Stimulated activated CD4-positive, alpha-beta T cell treated with anti-CD3 and anti-CD28 coated beads, TNF-alpha, amount 100 ng/mL, for 4 hours (primary cell): ENCODE results near the gene RBCK1.

Source experiments
- DNase-seq, 3 experiments: peaks; one replicate each; pipeline ENCODE4 v3.0.0-alpha.2; 2020; ENCODE audit warnings: low read depth in 3 of 3

Gene RBCK1

DNA sequence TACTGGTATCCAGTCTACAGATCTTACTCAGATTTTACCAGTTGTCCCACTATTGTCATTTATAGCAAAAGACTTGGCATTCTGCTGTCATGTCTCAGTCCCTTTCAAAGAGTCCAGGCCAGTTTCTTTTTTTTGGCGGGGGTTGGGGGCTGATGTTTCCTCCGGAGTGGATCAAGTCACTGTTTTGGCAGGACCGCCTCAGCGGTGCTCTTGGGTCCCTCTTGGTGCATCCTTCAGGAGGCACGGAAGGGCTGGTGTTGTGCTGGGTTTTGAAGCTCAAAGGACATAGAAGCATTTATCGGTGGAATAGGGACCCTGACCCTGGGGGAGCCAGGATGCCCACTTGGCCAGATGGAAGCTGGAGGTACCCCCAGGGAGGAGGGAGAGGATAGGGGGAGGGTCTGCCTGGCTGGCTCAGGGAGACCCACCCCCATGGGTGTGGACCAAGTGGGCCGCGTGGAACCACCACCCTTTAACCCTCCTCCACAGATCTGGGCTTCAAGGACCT is 10.8 kb downstream of the RBCK1 start:
- no peak for DNase-seq

DNA sequence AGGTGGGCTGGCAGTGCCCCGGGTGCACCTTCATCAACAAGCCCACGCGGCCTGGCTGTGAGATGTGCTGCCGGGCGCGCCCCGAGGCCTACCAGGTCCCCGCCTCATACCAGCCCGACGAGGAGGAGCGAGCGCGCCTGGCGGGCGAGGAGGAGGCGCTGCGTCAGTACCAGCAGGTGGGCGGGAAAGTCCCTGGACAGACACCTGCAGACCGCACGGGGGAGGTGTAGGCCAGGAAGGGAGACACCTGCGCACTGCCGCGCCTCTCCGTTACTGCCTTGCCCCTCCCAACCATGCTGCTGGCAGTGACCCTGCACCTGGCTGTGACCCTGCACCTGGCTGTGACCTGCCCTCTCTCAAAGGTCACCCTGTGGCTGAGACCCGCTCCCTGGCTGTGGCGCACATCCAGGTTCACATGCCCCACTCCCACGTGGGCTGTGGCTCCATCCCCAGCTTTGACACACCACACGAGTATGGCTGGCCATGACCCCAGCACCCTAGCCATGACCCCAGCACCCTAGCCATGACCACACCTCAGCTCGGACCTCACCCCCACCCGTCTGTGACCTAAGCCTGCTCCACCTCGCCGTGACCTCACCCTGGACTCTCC is 11.6 kb downstream of the RBCK1 start:
- no peak for DNase-seq

DNA sequence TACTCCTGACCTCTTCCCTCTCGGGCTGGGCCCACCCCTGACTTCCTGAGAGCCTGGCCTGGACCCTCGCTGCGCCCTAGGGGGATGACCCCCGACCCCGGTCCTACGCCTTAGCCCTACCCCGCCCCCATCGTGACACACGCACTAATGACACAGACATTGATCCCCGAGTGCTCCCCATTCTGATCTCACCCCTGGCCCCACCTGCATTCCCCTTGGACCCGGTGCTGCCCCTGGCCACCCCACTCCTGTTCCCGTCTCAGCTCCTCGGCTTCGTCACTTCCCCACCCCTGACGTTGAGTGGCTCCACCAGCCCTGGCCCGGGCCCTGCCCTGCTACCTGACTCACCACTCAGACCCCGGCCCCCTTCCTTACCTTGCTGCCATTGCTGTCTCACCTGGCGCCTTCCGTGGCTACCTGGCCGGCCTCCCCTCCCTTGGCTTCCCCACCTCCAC is 12.1 kb downstream of the RBCK1 start:
- no peak for DNase-seq

DNA sequence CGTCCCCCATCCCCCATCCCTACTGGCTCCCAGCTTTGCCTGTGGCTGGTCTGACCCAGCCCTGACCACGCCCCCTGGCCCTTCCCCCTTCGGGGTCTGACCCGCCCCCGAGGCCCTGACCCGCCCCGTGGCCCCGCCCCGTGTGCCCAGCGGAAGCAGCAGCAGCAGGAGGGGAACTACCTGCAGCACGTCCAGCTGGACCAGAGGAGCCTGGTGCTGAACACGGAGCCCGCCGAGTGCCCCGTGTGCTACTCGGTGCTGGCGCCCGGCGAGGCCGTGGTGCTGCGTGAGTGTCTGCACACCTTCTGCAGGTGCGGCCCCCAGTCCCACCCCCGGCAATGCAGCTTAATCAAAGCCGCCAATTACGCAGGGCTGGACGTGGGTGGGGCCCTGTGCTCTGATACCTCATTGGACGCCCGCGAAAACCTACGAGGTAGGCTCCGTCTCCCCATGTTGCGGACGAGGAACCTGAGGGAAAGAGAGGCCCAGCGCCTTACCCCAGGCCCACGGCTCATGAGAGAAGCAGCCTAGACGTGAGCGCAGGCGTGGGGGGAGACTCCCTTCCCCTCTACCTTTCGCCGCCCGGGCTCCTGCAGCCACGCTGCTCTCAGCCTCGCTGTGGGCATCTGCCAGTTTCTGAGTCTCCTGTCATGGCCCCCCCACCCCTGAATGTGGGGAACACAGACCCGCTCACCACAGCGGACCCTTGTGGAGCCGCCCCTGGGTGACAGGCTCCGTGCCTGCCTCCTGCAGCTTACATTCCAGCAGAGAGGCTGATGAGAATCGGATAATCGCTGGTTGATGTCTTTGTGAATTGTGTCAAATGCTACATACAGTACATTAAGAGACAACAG is 12.8 kb downstream of the RBCK1 start:
- no peak for DNase-seq

DNA sequence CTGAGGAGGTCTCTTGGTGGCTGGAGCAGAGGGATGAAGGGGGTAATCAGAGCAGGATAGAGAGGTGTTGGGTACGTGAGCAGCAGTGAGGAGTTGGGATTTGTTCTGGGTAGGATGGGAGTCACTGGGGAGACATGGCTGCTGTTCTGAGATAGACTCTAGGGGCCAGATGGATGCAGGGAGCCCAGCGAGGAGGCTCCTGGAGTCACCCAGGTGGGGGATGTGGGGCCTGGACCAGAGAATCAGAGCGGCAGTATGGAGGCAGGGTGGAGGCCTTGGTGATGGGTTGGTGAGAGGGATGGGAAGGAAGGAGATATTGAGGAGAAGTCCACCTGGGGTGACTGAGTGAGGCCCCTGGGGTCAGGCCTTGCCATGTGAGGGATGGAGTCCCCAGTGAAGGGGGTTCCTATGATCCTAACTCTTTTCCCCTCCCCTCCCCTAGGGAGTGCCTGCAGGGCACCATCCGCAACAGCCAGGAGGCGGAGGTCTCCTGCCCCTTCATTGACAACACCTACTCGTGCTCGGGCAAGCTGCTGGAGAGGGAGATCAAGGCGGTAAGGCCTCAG is 13.7 kb downstream of the RBCK1 start:
- no peak for DNase-seq

DNA sequence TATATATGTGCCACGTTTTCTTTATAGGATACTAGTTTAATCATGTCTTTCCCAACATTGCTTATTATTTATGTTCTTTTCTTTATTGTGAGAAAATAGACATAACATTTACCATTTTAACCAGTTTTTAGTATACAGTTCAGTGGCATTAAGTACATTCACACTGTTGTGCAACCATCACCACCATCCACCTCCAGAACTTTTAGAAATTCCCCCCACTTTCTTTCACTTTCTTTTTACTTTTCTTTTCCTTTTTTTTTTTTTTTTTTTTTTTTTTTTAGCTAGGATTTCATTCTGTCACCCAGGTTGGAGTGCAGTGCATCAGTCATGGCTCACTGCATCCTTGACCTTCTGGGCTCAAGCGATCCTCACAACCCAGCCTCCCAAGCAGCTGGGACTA is 18.5 kb downstream of the RBCK1 start:
- no peak for DNase-seq

DNA sequence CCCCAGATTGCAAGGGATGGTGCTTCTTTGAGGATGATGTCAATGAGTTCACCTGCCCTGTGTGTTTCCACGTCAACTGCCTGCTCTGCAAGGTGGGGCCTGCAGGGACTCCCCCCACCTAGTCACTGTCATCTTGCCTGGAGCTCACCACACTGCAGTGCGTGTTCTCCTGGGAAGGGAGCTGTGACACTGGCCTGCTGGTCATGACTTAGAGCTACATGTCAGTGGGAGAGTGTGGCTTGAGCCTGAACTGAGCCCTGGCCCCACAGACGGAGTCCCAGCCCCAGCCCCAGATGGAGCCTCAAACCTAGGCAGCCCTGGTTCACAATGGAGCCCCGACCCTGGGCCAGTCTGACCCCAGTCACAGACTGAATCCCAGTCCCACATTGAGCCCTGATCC is 19.3 kb downstream of the RBCK1 start:
- DNase-seq, result no peak

DNA sequence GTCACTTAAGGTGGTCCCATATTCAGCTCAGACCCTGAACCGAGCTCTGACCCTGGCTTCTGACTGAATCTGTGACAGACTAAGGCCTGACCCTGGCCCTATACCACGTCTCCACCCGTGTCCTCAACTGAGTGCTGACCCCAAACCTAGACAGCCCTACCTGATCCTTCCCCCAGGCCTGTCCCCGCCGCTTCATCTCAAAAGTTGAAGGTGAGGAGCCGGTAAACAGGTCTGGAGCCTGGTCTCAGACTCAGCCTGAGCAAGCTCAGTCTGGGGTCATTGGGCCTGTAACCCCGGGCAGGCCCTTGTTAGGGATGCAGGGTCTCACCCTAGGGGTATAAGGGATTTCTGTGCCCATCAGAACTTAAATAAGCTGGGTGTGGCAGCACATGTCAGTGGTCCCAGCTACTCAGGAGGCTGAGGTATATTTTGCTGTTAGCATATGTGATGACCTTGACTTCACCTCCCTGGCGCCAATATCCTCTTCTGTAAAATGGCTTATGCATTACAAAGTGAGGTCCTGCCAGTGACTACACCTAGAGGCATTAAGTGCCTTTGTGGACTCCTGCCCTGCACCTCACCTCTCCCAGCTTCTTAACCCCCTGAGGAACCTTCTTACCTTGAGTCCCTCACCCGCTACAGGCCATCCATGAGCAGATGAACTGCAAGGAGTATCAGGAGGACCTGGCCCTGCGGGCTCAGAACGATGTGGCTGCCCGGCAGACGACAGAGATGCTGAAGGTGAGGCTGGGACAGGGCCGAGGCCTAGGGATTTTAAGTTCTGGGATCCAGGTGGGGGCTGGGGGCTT is 20.0 kb downstream of the RBCK1 start:
- DNase-seq, result no peak

DNA sequence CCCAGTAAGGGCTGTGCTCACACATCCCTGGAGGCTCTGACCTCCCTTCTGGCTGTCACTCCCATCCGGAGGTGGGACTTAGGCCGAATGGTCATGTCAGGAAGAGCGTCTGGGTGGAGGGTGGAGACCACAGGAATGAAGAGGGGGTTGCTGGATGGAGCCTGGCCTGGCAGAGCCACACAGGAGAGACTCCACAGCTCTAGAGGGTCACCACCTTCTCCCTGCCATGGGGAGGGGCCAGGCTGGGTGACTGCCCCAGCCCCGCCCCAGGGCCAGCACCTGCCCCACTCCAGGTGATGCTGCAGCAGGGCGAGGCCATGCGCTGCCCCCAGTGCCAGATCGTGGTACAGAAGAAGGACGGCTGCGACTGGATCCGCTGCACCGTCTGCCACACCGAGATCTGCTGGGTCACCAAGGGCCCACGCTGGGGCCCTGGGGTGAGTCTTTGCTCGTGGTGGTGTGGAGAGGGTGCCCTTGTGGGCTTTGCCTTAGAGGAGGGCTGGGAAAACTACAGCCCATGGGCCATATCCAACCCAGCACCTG is 20.6 kb downstream of the RBCK1 start:
- DNase-seq, result no peak

DNA sequence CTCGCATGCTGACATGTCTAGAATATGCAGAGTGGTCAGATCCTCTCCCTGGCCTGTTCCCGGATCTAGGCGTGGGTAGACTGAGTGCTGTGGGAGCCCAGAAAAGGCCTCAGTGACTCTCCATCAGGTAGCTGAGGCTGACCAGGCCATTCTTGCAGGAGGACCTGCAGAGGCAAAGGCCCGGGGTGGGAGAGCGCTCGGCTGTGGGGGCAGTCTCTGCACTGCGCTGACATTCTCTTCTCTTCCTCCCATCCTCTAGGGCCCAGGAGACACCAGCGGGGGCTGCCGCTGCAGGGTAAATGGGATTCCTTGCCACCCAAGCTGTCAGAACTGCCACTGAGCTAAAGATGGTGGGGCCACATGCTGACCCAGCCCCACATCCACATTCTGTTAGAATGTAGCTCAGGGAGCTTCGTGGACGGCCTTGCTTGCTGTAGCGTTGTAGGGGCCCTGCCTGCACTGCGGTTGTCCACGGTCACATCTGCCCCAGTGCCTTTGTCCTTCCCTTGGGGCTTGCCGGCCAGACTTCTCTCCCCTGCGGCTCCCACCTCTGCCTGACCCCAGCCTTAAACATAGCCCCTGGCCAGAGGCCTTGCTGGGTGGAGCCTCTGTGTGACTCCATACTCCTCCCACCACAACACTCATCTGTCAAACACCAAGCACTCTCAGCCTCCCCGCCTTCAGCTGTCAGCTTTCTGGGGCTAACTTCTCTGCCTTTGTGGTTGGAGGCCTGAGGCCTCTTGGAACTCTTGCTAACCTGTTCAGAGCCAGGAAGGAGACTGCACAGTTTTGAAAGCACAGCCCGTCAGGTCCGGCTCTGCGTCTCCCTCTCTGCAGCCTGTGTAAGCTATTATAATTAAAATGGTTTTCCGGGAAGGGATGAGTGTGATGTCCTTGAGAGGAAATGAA is 22.2 kb downstream of the RBCK1 start:
- DNase-seq, result no peak

DNA sequence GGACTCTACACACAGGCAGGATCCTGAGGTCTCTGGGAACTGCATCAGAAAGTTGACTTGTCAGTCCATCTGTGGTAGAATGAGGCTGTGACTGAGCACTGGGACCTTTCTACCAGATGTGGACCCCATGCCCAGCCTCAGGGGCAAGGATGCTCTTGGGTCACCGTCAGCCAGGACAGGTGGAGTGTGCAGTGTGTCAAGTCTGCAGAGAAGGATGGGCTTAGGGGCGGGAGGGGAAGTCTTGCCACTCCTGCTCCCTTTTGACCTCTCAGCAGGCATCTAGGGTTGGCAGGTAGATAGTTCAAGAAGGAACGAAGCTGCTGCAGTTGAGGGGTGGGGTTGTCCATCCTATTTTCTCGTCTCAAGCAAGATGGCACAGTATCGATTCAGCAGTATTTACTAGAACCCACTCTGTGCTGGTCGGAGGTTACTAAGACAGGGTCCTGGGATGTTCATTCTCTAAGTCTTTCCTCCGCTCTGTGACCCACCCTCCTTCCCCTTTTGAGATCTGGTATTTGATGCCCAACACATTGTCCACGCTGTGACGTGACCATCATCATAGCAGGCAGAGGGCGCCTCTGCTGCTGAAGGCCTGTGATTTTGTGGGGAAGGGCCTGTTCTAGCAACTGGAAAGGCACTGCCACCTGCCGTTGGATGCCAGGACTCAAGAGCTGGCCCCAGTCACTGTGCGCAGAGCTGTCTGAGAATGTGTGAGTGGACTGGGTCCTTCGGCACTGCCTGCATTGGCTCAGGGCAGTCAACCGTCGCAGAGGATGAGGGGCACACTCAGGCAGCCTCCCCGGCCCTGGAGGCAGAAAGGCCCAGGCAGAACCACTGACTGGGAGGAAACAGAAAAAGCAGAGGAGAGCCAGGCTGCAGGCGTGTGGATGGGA is 23.2 kb downstream of the RBCK1 start:
- DNase-seq, result peak in 1 of 3 experiments; percentile 14

DNA sequence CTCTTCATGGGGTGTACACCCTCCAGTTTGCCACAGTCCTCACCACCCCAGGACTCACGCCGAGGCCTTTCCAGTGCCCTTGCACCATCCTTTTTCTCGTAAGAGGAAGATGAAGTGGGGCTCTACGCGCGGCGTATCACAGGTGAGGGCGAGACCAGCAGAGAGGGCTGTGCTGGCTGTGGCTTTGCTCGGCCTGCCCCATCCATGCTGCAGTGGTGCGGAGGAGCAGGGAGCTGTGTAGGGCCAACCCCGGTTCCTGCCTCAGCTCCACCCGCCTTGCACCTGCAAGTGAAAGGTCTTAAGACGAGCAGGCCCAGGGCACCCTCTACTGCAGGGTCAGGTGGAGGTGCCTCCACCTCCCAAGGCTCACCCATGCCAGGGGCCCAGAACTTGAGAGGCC is 24.1 kb downstream of the RBCK1 start:
- no peak for DNase-seq

DNA sequence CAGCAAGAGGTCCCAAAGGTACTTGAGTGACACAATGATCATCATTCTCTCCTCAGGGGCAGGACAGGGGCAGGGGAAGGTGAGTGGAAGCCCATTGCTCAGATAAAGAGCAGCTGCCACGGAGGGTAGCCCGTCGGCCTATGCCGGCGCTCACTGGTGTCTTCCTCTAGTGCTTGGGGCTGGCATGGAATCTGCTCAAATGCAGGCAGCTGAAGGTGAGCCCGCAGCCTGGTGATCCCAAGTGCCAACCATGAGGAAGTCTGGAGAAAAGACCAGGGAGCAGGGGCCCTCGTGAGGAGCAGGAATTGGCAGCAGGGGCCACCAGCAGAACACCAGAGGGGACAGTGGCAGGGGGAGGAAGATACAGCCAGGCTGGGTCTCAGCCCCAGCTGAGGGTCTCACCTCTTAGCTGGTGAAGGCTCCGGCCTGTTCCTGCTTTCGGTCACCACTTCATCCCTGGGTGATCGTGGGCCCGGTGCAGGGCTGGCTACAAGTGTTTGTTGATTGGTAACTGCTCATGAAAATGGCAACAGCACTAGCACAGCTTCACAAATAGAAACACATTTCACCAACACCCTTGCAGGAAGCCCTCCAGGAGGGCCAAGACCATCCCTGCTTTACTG is 24.7 kb downstream of the RBCK1 start:
- DNase-seq, result no peak

DNA sequence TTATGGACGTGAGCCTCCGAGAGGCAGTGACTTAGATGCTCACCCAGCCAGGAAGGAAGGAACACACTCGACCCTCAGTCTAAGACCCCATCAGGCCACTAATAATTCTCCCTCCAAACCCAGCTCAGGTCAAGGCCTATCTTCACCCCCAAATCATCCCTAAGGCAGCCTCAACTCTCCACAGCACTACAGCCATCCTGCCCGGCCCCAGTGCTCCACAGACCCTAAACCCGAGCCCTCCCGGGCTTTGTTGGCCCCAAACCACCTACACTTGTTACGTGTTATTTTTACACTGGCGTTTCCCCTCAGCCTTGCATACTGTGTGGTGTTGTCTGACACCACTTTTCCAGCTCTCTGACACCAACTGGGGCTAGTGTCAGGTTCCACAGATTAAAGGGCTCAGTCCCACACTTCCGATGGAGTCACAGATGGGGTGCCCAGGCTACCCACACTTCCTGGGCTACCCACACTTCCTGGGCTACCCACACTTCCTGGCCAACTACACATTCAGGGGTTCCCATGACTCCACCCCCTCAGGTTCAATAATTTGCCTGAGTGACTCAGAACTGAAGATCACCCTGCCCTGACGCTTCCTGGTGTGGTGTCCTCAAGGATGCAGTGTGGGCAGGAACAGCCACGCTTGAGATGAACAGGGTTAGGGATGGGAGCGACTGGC is 25.3 kb downstream of the RBCK1 start:
- DNase-seq, result peak; percentile 18 to 56 (median 56)

DNA sequence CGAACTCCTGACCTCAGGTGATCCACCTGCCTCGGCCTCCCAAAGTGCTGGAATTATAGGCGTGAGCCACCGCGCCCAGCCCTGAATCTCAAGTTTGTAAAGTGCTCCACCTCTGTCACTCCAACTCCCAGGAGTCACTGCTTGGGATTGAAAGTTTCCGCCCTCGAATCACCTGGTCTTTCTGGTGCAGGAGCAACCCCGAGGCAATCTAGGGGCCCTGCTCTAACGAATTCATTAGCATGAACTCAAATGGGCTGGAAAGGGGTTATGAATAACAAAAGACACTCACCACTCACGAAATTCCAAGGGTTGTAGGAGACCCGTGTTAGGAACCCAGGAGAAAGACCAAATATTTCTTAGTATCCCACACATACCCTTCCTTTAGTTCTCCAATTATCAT is 26.1 kb downstream of the RBCK1 start:
- no peak for DNase-seq

DNA sequence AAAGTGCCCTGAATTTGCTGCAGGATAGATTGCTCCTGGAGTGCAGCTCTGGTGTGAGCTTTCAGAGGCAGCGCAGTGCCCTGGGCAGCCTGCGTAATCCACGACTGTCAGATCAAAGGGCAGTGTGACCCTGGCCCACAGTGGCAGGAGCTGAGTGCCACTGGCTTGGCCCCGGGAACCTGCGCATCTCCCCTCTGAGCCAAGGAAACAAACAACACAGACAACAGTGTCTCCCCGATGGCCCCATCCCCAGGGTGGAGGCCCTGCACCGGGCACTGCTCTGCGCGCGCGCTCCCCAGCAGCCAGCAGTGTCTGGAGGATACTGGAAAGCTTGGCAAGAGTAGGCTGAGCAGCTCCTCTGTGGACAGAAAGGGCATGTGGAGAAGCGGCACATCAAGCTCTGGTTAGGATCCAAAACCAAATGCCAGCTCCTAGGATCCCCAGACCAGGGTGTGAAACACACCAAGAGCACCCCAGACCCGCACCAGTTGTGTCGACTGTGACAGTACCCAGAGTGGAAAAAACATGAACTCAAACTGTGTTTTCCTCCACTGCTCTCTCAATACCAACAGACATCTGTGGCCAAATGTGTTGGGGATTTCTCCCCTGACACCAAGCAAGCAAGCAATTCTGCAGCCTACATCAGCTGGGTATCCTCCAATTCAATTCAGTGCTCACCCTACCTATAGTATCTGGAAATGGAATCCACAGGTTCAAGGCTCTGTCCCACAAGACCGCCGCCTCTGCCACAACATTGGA is 26.7 kb downstream of the RBCK1 start:
- no peak for DNase-seq

DNA sequence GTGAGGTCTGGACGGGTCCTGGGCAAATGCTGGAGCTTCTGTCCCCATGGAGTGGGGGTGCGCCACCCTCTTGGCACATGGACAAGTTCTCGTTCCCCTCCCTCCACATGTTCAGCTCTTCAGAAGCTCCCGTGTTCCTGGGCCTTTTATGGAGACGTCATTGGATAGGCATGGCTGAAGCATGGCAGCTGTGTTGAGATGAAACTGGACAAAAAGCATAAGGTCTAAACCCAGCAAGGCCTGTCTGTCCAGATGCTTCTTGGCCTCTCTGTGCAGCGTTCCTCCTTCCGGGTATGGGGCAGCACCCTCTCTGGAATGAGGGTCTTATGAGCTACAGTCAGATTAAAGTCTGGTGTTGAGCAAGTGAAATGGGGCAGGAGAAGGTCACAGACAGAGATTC is 27.5 kb downstream of the RBCK1 start:
- no peak for DNase-seq

DNA sequence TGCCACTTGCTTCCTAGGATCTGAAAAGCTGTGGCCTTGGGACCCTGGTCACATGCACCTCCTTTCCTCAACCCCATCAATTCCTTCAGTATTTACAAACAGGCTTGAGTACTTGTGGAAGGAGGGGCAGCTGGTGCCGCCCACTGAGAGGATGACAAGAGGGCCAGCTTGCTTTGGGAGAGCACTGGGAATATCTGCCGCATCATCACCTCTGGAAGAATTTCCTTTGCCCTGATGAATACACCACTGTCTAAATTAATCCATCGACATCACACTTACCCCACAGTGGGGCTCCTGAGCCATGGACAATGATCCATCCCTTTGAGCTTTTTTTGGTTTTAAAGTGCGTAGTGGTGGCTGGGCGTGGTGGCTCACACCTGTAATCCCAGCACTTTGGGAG is 28.4 kb downstream of the RBCK1 start:
- DNase-seq, result no peak
